H9 (cell line): ENCODE measurements around the gene F5. TPM values are rescaled to one million over a fixed set of nuclear protein-coding genes. Genes with fewer than 3 reads are reported as not detected.

ENCODE experiments used
- DNase-seq: peaks from one replicate; pipeline ENCODE4 v3.0.0-alpha.2; 2017
- H2AFZ ChIP-seq: one replicate; pipeline ENCODE4 v1.6.1; 2013; ENCODE audit warnings: mild to moderate bottlenecking, low read length, control low read depth, moderate library complexity
- H2AK5ac ChIP-seq: 2 replicates; pipeline ENCODE4 v1.6.1; 2013; ENCODE audit warnings: low read length, control low read depth, mixed read lengths; ENCODE audit not compliant: insufficient read length
- H2BK120ac ChIP-seq: one replicate; pipeline ENCODE4 v1.6.1; 2013; ENCODE audit warnings: low read depth, mild to moderate bottlenecking, low read length, control low read depth, inconsistent platforms; ENCODE audit not compliant: poor library complexity, severe bottlenecking
- H2BK12ac ChIP-seq: 2 replicates; pipeline ENCODE4 v1.6.1; 2013; ENCODE audit warnings: low read length, control low read depth, mixed read lengths, low read depth; ENCODE audit not compliant: insufficient read length
- H2BK15ac ChIP-seq: 2 replicates; pipeline ENCODE4 v1.6.1; 2013; ENCODE audit warnings: low read depth, low read length, control low read depth
- H2BK20ac ChIP-seq: one replicate; pipeline ENCODE4 v1.6.1; 2013; ENCODE audit warnings: low read depth, mild to moderate bottlenecking, low read length, control low read depth, inconsistent platforms; ENCODE audit not compliant: poor library complexity, severe bottlenecking
- H2BK5ac ChIP-seq: 2 replicates; pipeline ENCODE4 v1.6.1; 2013; ENCODE audit warnings: low read length, control low read depth, mixed read lengths; ENCODE audit not compliant: insufficient read length
- H3K14ac ChIP-seq: 2 replicates; pipeline ENCODE4 v1.6.1; 2013; ENCODE audit warnings: low read length, control low read depth; ENCODE audit not compliant: insufficient read depth
- H3K18ac ChIP-seq: 2 replicates; pipeline ENCODE4 v1.6.1; 2013; ENCODE audit warnings: low read depth, mild to moderate bottlenecking, mixed read lengths, low read length, control low read depth; ENCODE audit not compliant: insufficient read length
- H3K23ac ChIP-seq: 2 replicates; pipeline ENCODE4 v1.6.1; 2013; ENCODE audit warnings: low read length, control low read depth, mixed read lengths, low read depth; ENCODE audit not compliant: insufficient read length
- H3K23me2 ChIP-seq: 2 replicates; pipeline ENCODE4 v1.6.1; 2013; ENCODE audit warnings: low read depth, mild to moderate bottlenecking, mixed read lengths, low read length, control low read depth; ENCODE audit not compliant: insufficient read length, poor library complexity, severe bottlenecking
- H3K27ac ChIP-seq: 2 replicates; pipeline ENCODE4 v1.5.1; 2013; ENCODE audit warnings: low read length, control low read depth, mixed read lengths, low read depth; ENCODE audit not compliant: insufficient read length
- H3K27me3 ChIP-seq: 2 replicates; pipeline ENCODE4 v1.6.1; 2013; ENCODE audit warnings: low read length, control low read depth, inconsistent platforms; ENCODE audit not compliant: insufficient read depth
- H3K4ac ChIP-seq: 2 replicates; pipeline ENCODE4 v1.6.1; 2013; ENCODE audit warnings: low read depth, mild to moderate bottlenecking, control low read depth, inconsistent platforms, low read length, moderate library complexity
- H3K4me1 ChIP-seq: 2 replicates; pipeline ENCODE4 v1.6.1; 2013; ENCODE audit warnings: low read length, control low read depth, inconsistent platforms; ENCODE audit not compliant: insufficient read depth
- H3K4me2 ChIP-seq: 2 replicates; pipeline ENCODE4 v1.6.1; 2013; ENCODE audit warnings: low read length, control low read depth, mixed read lengths; ENCODE audit not compliant: insufficient read length, insufficient read depth
- H3K56ac ChIP-seq: 2 replicates; pipeline ENCODE4 v1.6.1; 2013; ENCODE audit warnings: low read depth, mild to moderate bottlenecking, mixed read lengths, low read length, control low read depth; ENCODE audit not compliant: insufficient read length
- H3K79me1 ChIP-seq: 2 replicates; pipeline ENCODE4 v1.6.1; 2013; ENCODE audit warnings: low read depth, mild to moderate bottlenecking, moderate library complexity, low read length, control low read depth, inconsistent platforms; ENCODE audit not compliant: insufficient read depth, poor library complexity, severe bottlenecking
- H3K79me2 ChIP-seq: 2 replicates; pipeline ENCODE4 v1.6.1; 2013; ENCODE audit warnings: low read length, control low read depth, inconsistent platforms; ENCODE audit not compliant: insufficient read depth
- H3K9ac ChIP-seq: 2 replicates; pipeline ENCODE4 v1.6.1; 2013; ENCODE audit warnings: low read length, control low read depth, mixed read lengths; ENCODE audit not compliant: insufficient read length; ENCODE audit errors: extremely low read depth
- H3K9me3 ChIP-seq: one replicate; pipeline ENCODE4 v1.6.1; 2013; ENCODE audit warnings: low read depth, low read length, inconsistent platforms; ENCODE audit not compliant: control insufficient read depth
- H3T11ph ChIP-seq: one replicate; pipeline ENCODE4 v1.6.1; 2013; ENCODE audit warnings: mild to moderate bottlenecking, low read length, control low read depth, inconsistent platforms
- H4K20me1 ChIP-seq: one replicate; pipeline ENCODE4 v1.6.1; 2013; ENCODE audit not compliant: control insufficient read depth, insufficient read length, insufficient read depth
- H4K5ac ChIP-seq: 2 replicates; pipeline ENCODE4 v1.6.1; 2013; ENCODE audit warnings: low read depth, mild to moderate bottlenecking, mixed read lengths, low read length, control low read depth; ENCODE audit not compliant: insufficient read length
- H4K8ac ChIP-seq: replicated peaks from 2 replicates; pipeline ENCODE4 v1.6.1; 2013; ENCODE audit warnings: low read length, control low read depth, mixed read lengths, low read depth; ENCODE audit not compliant: insufficient read length
- H4K91ac ChIP-seq: 2 replicates; pipeline ENCODE4 v1.6.1; 2013; ENCODE audit warnings: low read depth, mild to moderate bottlenecking, moderate library complexity, mixed read lengths, low read length, control low read depth; ENCODE audit not compliant: insufficient read length
- H3K27ac Mint-ChIP-seq, 3 experiments: 2 replicates in 2 of 3; 3 replicates in 1 of 3; pipeline ENCODE4 v1.8.0; 2020 to 2021; ENCODE audit warnings: mixed read lengths in 3 of 3, mild to moderate bottlenecking in 1 of 3, moderate library complexity in 1 of 3
- H3K27me3 Mint-ChIP-seq: 2 replicates; pipeline ENCODE4 v1.8.0; 2021; ENCODE audit warnings: low read depth, mild to moderate bottlenecking, moderate library complexity, mixed read lengths
- H3K36me3 Mint-ChIP-seq, 3 experiments: 2 replicates in 2 of 3; 3 replicates in 1 of 3; pipeline ENCODE4 v1.8.0; 2020 to 2021; ENCODE audit warnings: low read depth in 3 of 3, mixed read lengths in 3 of 3; ENCODE audit not compliant: insufficient read depth in 1 of 3
- H3K4me1 Mint-ChIP-seq, 2 experiments: 2 replicates each; pipeline ENCODE4 v1.8.0; 2020; ENCODE audit warnings: mixed read lengths in 2 of 2
- H3K4me3 Mint-ChIP-seq, 2 experiments: 2 replicates in 1 of 2; 3 replicates in 1 of 2; pipeline ENCODE4 v1.8.0; 2020 to 2021; ENCODE audit warnings: mild to moderate bottlenecking in 2 of 2, mixed read lengths in 2 of 2, moderate library complexity in 1 of 2
- H3K9me3 Mint-ChIP-seq, 2 experiments: 2 replicates in 1 of 2; 3 replicates in 1 of 2; pipeline ENCODE4 v1.8.0; 2020; ENCODE audit warnings: mild to moderate bottlenecking in 2 of 2, mixed read lengths in 2 of 2, moderate library complexity in 1 of 2
- WGBS: extraction: QIAGEN DNeasy Blood & Tissue Kit; methylation state at CpG from one replicate; pipeline ENCODE4 v1.1.7; 2013; ENCODE audit warnings: missing lambda C conversion rate, low lambda C conversion rate, mixed read lengths; ENCODE audit not compliant: insufficient read length; ENCODE audit errors: extremely low coverage; 5-methylcytosine and 5-hydroxymethylcytosine counted together
- total RNA-seq: library from RNA; stranded (reverse); gene quantifications from 2 replicates; pipeline ENCODE4 v1.2.1, GENCODE V29; 2021
- TF ChIP-seq, protein P1 (sequence below): fragments of 200-600 bp; sonication (generic); conservative IDR thresholded peaks from 3 replicates; pipeline ENCODE4 v1.8.0; 2021; ENCODE audit warnings: antibody characterized with exemption, mild to moderate bottlenecking

The F5 gene
- total RNA-seq, 1 experiment from 2014 or later = 0.04 TPM

GRCh38 chr1:169572187-169572586 lies 14.1 kb downstream of the F5 start:
- no peaks in the 10 kb centered on the region for H4K20me1 ChIP-seq
- no peak overlapping the region for H3K27ac ChIP-seq
- no peak overlapping the region for H2BK5ac ChIP-seq
- H3K4ac ChIP-seq = no peak overlapping the region
- no peak overlapping the region for H3K56ac ChIP-seq
- H3K27me3 Mint-ChIP-seq = peaks cover 4% of the 10 kb centered on the region
- H2BK120ac ChIP-seq = no peak overlapping the region
- H4K8ac ChIP-seq = no peak overlapping the region
- no peaks in the 10 kb centered on the region for H3K79me2 ChIP-seq
- no peaks in the 10 kb centered on the region for H3K79me1 ChIP-seq
- no peak overlapping the region for H3T11ph ChIP-seq
- H3K18ac ChIP-seq = no peak overlapping the region
- WGBS = no CpG with 5 or more reads among the region's 1 CpG
- no peak overlapping the region for H2BK12ac ChIP-seq
- no peaks in the 10 kb centered on the region for H3K9me3 Mint-ChIP-seq
- H3K36me3 Mint-ChIP-seq = no peaks in the 10 kb centered on the region
- H3K4me1 ChIP-seq = no peaks in the 10 kb centered on the region
- H3K23ac ChIP-seq = no peak overlapping the region
- TF ChIP-seq, protein P1, sequence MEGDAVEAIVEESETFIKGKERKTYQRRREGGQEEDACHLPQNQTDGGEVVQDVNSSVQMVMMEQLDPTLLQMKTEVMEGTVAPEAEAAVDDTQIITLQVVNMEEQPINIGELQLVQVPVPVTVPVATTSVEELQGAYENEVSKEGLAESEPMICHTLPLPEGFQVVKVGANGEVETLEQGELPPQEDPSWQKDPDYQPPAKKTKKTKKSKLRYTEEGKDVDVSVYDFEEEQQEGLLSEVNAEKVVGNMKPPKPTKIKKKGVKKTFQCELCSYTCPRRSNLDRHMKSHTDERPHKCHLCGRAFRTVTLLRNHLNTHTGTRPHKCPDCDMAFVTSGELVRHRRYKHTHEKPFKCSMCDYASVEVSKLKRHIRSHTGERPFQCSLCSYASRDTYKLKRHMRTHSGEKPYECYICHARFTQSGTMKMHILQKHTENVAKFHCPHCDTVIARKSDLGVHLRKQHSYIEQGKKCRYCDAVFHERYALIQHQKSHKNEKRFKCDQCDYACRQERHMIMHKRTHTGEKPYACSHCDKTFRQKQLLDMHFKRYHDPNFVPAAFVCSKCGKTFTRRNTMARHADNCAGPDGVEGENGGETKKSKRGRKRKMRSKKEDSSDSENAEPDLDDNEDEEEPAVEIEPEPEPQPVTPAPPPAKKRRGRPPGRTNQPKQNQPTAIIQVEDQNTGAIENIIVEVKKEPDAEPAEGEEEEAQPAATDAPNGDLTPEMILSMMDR = no peak
- no peak overlapping the region for H3K4me3 Mint-ChIP-seq
- no peaks in the 10 kb centered on the region for H3K27me3 ChIP-seq
- no peak overlapping the region for H3K27ac Mint-ChIP-seq
- H4K5ac ChIP-seq = no peak overlapping the region
- H2AK5ac ChIP-seq = no peak overlapping the region
- no peaks in the 10 kb centered on the region for H3K23me2 ChIP-seq
- no peak overlapping the region for H2BK15ac ChIP-seq
- H4K91ac ChIP-seq = no peak overlapping the region
- no peaks in the 10 kb centered on the region for H3K4me1 Mint-ChIP-seq
- H2BK20ac ChIP-seq = no peak overlapping the region
- H3K9me3 ChIP-seq = no peaks in the 10 kb centered on the region
- no peak for DNase-seq
- H3K4me2 ChIP-seq = no peak overlapping the region
- no peak overlapping the region for H2AFZ ChIP-seq
- H3K9ac ChIP-seq = no peak overlapping the region
- no peak overlapping the region for H3K14ac ChIP-seq
